Epidermal melanocyte (primary cell): ENCODE data around the gene FAM53B.
A peak's percentile ranks its signal among the peaks of the same experiment; 100 is the strongest.

Experiments
- DNase-seq: peaks from one replicate; pipeline ENCODE4 v3.0.0; 2011; ENCODE audit warnings: low spot score; ENCODE audit not compliant: insufficient read length

The FAM53B gene

GRCh38 chr10:124709861-124710260 is 34.3 kb downstream of the FAM53B start:
- DNase-seq: no peak

- no peak for DNase-seq
These were observed 35.2 kb downstream of the FAM53B start for GRCh38 chr10:124708922-124709520.

- no peak for DNase-seq
These were observed 35.9 kb downstream of the FAM53B start for GRCh38 chr10:124708246-124708779.

- no peak for DNase-seq
These were observed 36.6 kb downstream of the FAM53B start for GRCh38 chr10:124707551-124707950.

- no peak for DNase-seq
These were observed 37.1 kb downstream of the FAM53B start for GRCh38 chr10:124707144-124707467.

- DNase-seq: no peak
These were observed 37.6 kb downstream of the FAM53B start for GRCh38 chr10:124706462-124707143.

- no peak for DNase-seq
These were observed 38.2 kb downstream of the FAM53B start for GRCh38 chr10:124705817-124706461.

GRCh38 chr10:124705381-124705740 is 38.8 kb downstream of the FAM53B start:
- DNase-seq: peak; percentile 60

GRCh38 chr10:124704428-124705380 is 39.5 kb downstream of the FAM53B start:
- DNase-seq: no peak

GRCh38 chr10:124703778-124704427 is 40.3 kb downstream of the FAM53B start:
- no peak for DNase-seq

GRCh38 chr10:124703372-124703771 is 40.8 kb downstream of the FAM53B start:
- no peak for DNase-seq

- DNase-seq: no peak
These were observed 42.1 kb downstream of the FAM53B start for GRCh38 chr10:124701881-124702656.

- no peak for DNase-seq
These were observed 42.7 kb downstream of the FAM53B start for GRCh38 chr10:124701435-124701834.

- no peak for DNase-seq
These were observed 43.2 kb downstream of the FAM53B start for GRCh38 chr10:124701038-124701365.

GRCh38 chr10:124700293-124701037 is 43.7 kb downstream of the FAM53B start:
- DNase-seq: no peak

- no peak for DNase-seq
These were observed 44.5 kb downstream of the FAM53B start for GRCh38 chr10:124699471-124700292.

GRCh38 chr10:124698545-124699469 is 45.4 kb downstream of the FAM53B start:
- DNase-seq: no peak
